NOMO-1 (cell line): ENCODE measurements around the gene TOB1.
"Not testable (repeated sequence)": the region's sequence is repeated elsewhere in the genome, so short reads cannot be mapped to it uniquely, and the experiment has no call there.

ENCODE experiments used
- DNase-seq, 2 experiments: peaks; one replicate each; lab custom pipeline; 2025; ENCODE audit not compliant: unreplicated experiment in 2 of 2; lab: John Stamatoyannopoulos, UW

The TOB1 gene

GRCh38 chr17:50899005-50899460 lies 32.9 kb upstream of the TOB1 start:
- DNase-seq, result no peak

GRCh38 chr17:50898369-50899004 lies 32.3 kb upstream of the TOB1 start:
- DNase-seq, result no peak

- not testable (repeated sequence) for DNase-seq
Measured at GRCh38 chr17:50894513-50894912, 28.4 kb upstream of the TOB1 start.

- DNase-seq, result no peak
Measured at GRCh38 chr17:50893183-50893993, 27.2 kb upstream of the TOB1 start.

- no peak for DNase-seq
Measured at GRCh38 chr17:50892101-50892776, 26.1 kb upstream of the TOB1 start.

- DNase-seq, result no peak
Measured at GRCh38 chr17:50891577-50891989, 25.4 kb upstream of the TOB1 start.

GRCh38 chr17:50890675-50891516 lies 24.7 kb upstream of the TOB1 start:
- DNase-seq, result no peak

- DNase-seq, result no peak
Measured at GRCh38 chr17:50889528-50890118, 23.5 kb upstream of the TOB1 start.

- DNase-seq, result no peak
Measured at GRCh38 chr17:50887705-50888245, 21.6 kb upstream of the TOB1 start.

GRCh38 chr17:50884439-50885311 lies 18.5 kb upstream of the TOB1 start:
- DNase-seq, result no peak

- DNase-seq, result peak; percentile 82 to 89
Measured at GRCh38 chr17:50883850-50884438, 17.8 kb upstream of the TOB1 start.

GRCh38 chr17:50882851-50883250 lies 16.7 kb upstream of the TOB1 start:
- DNase-seq, result no peak

- no peak for DNase-seq
Measured at GRCh38 chr17:50881182-50881581, 15.0 kb upstream of the TOB1 start.

GRCh38 chr17:50879086-50879485 lies 12.9 kb upstream of the TOB1 start:
- DNase-seq, result no peak

GRCh38 chr17:50877838-50878237 lies 11.7 kb upstream of the TOB1 start:
- DNase-seq, result no peak

- not testable (repeated sequence) for DNase-seq
Measured at GRCh38 chr17:50877042-50877441, 10.9 kb upstream of the TOB1 start.

- DNase-seq, result no peak
Measured at GRCh38 chr17:50875074-50875473, 8.9 kb upstream of the TOB1 start.

- peak; percentile 48 to 59 for DNase-seq
Measured at GRCh38 chr17:50872710-50873424, 6.7 kb upstream of the TOB1 start.
